H1 (cell line): Measurements from ENCODE around the gene MAPK8. TPM values are rescaled to one million over a fixed set of nuclear protein-coding genes. Genes with fewer than 3 reads are reported as not detected.

ENCODE experiments used
- YY1 ChIP-seq: IDR thresholded peaks from 2 replicates; pipeline ENCODE4 v1.6.1; 2011; ENCODE audit warnings: low read depth, mild to moderate bottlenecking, low read length
- polyA plus RNA-seq, 7 experiments: library from polyadenylated mRNA; depleted of rRNA in 3 of 7; stranded (reverse) in 5 of 7; unstranded in 2 of 7; fragments of >200 nt in 5 of 7; fragments of 200-250 nt in 2 of 7; gene quantifications; 1 replicate in 5 of 7; 2 replicates in 1 of 7; 4 replicates in 1 of 7; pipeline versions ENCODE4 v1.2.1 to v1.2.3, GENCODE V29; 2011 to 2013; ENCODE audit warnings: missing spikeins in 2 of 7, mixed read lengths in 2 of 7
- total RNA-seq: library from RNA; stranded (reverse); fragmentation: NEBNext Ultra II Directional; extraction: Animal tissue kit (Norgen Biotek cat#: 25700); gene quantifications from 2 replicates; pipeline ENCODE4 v1.2.1, GENCODE V29; 2021

MAPK8 gene
- total and polyA plus RNA-seq, 2 of the 8 experiments (the other 6 are each of a cell fraction or from before 2014, with no cell fraction given): 23.3 to 71.3 TPM

GRCh38 chr10:48478980-48479811 is 172.7 kb downstream of the MAPK8 start (continued):
- no peak for TF ChIP-seq YY1
